Dermis blood vessel endothelial cell (primary cell): Measurements from ENCODE around the gene MGAT4A. TPM values are rescaled to one million over a fixed set of nuclear protein-coding genes. Genes with fewer than 3 reads are reported as not detected.
A peak's percentile ranks its signal among the peaks of the same experiment; 100 is the strongest.
"Not testable (repeated sequence)": the region's sequence is repeated elsewhere in the genome, so short reads cannot be mapped to it uniquely, and the experiment has no call there.

Experiments
- DNase-seq: peaks from one replicate; pipeline ENCODE4 v3.0.0; 2010
- total RNA-seq: library from RNA; depleted of rRNA; stranded (reverse); fragments of >200 nt; gene quantifications from 2 replicates; pipeline ENCODE4 v1.2.3, GENCODE V29; 2014

The MGAT4A gene
- total RNA-seq, 1 donor from 2014 or later, result 89.5 TPM

- DNase-seq, result peak; percentile 75
Observed at GRCh38 chr2:98601532-98602132, 129.3 kb downstream of the MGAT4A start.

DNA sequence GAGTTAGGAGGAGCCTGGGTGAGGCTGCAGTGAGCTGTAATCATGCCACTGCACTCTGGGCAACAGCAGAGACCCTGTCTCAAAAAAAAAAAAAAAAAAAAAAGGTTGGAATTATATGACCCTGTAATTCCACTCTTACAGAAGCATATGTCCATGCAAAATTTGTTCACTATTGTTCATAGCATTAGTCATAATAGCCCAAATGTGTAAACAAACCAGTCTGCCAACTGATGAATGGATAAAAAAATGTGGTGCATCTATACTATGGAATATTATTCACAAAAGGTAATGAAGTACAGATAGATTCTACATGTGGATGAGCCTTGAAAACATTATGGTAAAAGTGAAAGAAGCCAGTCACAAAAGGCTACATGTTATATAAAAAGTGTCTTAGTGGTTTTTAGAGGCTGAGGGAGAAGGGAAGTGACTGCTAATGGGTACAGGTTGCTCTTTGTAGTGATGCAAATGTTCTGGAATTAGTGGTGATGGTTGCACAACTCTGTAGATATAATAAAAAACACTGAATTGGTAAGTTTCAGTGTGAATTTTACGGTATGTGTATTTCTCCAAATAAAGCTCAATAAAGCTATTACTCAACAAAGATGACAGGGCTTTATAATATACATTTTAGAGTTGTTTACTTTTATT is 132.0 kb downstream of the MGAT4A start:
- DNase-seq, result peak; percentile 71

- DNase-seq, result not testable (repeated sequence)
Observed at GRCh38 chr2:98594665-98595064, 136.3 kb downstream of the MGAT4A start.

GRCh38 chr2:98592565-98592964 is 138.4 kb downstream of the MGAT4A start:
- no peak for DNase-seq

- no peak for DNase-seq
Observed at GRCh38 chr2:98589489-98589888, 141.4 kb downstream of the MGAT4A start.

DNA sequence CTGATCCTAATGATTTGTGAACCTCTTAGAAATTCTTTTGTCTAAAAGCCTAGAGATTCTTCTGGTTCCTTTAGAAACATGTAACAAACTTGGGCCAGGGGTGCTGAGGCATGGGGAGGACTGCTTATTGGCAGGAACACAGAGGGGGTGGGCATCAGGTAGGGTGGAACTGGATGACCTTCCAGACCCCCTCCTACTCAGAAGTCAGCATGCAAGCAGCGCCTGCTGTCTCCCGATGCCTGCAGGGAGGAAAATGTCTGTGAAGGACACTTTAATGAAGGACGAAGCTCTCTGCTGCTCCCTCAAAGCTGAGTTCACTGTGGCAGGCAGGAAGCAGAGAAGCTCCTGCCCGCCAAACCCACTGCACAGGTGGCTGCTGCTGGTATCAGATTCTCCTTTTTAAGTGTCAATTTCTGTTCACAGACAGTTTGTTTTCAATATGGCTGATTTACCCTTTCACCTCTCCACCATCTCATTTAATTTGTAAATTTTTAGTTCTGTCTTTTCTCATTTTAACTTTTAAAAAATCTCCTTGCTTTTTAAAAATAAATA is 142.0 kb downstream of the MGAT4A start:
- no peak for DNase-seq

GRCh38 chr2:98586551-98587140 is 144.3 kb downstream of the MGAT4A start:
- DNase-seq, result no peak

- DNase-seq, result no peak
Observed at GRCh38 chr2:98585386-98585785, 145.5 kb downstream of the MGAT4A start.

DNA sequence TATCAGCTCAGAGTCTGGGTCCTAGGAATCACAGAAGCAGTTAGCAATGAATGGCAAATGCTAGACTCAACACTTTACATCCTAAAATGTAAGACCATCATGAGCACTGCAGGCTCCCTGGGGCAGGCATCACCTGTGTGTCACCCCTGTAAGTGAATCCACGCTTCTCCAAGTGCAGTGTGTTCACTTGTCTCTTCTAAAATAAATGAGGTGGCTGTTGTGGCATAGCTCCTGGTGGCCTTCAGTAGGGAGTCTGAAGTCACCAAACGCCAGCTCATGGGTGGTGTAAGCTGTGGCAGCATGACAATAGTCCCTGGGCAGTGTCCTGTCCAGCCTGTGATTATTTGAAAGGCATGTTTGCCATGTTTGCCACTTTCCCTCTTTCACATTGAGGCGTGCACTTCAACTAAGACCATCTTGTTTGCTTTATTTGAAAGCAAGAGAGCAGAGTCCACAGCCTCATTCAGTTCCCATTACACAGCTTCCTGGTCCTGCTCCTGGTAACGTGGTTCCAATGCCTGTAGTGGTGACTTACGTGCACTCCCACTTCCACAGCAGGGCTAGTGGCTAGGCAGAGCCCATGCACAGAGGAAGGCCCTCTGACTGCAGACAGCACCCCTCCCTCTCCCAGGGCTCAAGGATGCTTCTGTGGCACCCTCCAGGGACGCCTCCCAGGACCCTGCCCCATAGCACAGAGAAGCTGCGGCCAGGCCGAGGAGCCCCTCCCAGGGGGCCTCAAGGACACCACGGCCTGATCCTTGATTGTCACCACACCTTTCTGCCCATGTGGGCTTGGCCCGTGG is 146.9 kb downstream of the MGAT4A start:
- no peak for DNase-seq

DNA sequence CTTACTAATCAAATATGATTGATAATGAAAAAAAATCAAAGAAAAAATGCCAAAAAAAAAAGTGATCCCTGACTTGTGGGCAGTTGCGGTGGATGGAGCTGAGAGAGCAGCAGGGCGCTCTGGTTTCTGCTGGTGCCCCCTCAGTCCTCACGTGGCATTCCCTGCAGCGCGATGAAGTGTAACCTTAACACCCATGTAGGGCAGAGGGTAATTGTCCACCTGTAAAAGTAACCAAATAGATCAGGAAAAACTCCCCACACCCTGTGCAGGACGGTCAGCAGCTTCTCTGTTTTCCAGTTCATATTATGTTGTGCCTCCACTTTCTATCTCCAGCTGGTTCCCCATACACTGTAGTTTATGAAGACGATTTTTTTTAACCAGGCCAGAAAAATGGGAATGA is 147.7 kb downstream of the MGAT4A start:
- DNase-seq, result no peak

DNA sequence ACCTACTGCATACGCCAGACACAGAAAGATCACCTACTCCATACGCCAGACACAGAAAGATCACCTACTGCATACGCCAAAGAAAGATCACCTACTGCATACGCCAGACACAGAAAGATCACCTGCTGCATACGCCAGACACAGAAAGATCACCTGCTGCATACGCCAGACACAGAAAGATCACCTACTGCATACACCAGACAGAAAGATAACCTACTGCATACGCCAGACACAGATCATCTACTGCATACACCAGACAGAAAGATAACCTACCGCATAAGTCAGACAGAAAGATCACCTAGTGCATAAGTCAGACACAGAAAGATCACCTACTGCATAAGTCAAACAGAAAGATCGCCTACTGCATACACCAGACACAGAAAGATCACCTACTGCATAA is 148.4 kb downstream of the MGAT4A start:
- no peak for DNase-seq

- DNase-seq, result no peak
Observed at GRCh38 chr2:98580656-98581284, 150.2 kb downstream of the MGAT4A start.

DNA sequence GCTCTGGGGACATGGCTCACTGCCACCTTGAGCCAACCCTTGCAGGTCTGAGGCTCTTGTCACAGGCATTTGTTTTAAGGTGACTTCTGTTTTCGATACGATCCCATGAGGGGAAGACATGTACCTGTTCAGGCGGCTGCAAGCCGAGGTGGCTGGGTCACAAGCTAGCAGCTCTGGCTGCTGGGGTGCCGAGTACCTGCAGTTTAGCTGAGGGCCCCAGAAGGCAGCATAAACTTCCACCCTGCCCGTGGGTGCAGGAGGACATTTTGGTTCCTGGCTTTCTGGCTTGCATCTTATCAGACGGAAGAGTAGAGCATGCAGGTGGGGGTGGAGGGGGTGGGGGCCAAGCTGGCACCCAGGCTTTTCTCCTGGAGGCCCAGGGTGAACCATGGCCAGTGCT is 151.0 kb downstream of the MGAT4A start:
- no peak for DNase-seq

- DNase-seq, result no peak
Observed at GRCh38 chr2:98578231-98578630, 152.7 kb downstream of the MGAT4A start.

DNA sequence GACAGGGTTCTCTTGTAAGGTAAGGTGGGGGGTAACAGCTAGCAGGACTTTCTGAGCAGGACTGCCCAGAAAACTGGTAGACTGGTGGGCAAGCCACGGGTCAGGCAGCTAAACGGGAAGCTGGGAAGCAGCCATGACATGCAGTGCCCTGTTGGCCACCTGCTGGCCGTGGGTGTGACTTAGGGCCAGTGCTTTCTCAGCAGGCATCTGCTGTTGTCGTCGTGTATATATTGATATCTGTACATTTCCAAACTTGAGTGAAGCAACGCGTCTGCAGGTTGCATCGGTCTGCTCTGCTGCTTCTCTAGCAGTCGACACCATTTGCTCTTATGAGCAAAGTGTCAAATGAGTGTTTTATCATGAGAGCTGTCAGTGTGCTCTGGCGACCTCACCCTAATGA is 153.6 kb downstream of the MGAT4A start:
- peak; percentile 11 for DNase-seq

- no peak for DNase-seq
Observed at GRCh38 chr2:98576666-98577312, 154.1 kb downstream of the MGAT4A start.

DNA sequence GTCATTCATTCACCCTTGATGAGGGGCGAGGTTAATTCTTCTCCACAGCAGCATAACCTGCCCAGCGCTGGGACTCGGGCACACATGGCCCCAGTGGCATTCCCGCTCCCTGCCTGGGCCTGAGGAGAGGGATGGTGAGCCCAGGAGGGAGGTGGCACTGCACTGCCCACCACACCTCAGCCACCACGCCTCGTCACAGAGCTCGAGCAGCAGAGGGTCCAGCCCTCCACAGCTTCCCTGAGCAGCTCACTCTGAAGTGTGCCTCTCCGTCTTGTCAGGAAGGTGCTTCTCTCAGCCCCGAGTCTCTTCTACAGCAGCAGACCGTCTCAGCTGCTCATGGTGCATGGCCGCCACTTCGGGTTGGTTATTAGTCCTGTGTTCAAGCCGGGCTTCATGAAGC is 157.5 kb downstream of the MGAT4A start:
- no peak for DNase-seq

DNA sequence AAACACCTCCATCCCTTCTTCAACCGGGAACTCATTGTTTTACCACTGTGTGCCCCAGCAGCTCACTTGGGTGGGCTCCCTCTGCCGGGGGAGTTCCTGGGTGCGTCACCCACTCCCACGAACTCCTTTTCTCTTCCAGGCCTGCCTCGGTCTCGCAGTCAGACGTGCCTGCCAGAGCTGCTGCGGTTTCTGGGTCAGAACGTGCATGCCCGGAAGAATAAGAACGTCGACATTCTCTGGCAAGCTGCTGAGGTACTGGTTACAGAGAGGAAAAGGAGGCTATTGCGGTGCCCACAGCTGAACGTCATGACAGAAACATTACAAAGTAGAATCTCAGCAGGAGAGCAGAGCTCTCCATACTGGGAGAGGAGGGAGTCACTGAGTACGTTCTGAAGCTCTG is 158.3 kb downstream of the MGAT4A start:
- no peak for DNase-seq

DNA sequence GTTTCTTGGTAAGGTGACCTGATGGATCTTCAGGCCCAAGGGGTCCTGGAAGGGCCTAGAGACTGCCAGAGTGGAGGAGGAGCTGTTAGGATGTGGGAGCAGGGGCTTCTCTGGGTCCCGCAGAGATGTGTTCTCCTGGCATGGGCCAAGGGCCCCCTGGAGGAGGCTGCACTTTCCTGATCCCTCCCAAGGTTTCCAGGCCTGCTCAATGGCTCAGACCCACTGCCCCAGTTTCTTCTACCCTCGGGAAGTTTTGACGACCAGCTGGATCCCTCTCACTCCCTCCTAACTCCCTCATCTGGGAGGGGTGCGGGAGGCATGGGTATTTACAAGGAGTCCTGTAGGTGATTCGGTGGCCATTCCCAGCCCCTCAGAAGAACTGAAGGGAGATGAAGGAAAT is 158.7 kb downstream of the MGAT4A start:
- no peak for DNase-seq

DNA sequence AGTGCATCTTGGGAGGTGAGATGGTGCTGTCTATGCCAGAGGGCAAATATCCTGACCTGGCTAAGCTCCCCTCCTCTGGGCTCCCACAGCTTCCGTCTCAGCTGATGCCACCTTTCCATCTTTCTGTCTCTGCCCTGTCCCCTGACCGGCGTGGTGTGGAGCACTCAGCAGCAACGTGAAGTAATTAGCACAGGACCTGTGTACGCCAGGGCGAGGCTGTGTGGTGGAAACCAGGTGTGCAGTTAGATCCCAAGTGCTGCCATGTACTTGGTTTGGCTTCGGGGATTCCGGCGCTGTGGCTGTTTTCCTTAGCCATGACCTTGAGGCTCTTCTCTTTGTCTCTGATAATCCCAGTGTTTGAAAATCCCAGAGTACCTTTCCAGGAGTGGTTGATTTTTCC is 159.1 kb downstream of the MGAT4A start:
- DNase-seq, result no peak

- no peak for DNase-seq
Observed at GRCh38 chr2:98571121-98571701, 159.7 kb downstream of the MGAT4A start.

GRCh38 chr2:98570356-98570755 is 160.6 kb downstream of the MGAT4A start:
- DNase-seq, result no peak
